ENCODE data around the gene CEACAM8. TPM values are rescaled to one million over a fixed set of nuclear protein-coding genes. Genes with fewer than 3 reads are reported as not detected.
"Not testable (repeated sequence)": the region's sequence is repeated elsewhere in the genome, so short reads cannot be mapped to it uniquely, and the experiment has no call there.

Gene CEACAM8
- polyA plus RNA-seq, 1 donor = 0.03 TPM

DNA sequence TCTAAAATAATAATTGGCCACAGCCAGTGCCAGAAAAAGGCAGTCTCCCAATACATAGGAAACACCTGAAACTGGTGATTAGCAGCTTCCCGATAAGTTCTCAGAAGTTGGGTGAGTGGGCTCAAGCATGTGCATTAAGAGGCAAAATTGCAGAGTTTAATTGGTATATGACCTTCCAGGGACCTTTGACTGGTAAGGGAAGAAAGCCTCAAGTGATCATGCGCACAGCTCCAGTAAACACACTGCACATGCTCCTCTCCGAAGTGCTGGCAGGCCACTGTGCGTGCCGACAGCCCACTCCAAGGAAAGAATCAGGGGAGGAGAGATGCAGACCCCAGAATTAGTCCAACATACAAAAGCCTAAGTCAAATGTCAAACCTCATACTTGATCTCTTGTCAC lies 18.9 kb upstream of the CEACAM8 start:
- no peaks in the 10 kb centered on the region for H3K36me3 ChIP-seq (ENCODE audit: control insufficient read depth, insufficient read depth, low read length)
- DNase-seq = no peak
- peaks cover 4% of the 10 kb centered on the region for H3K9me3 ChIP-seq (ENCODE audit: control insufficient read depth, low read depth, low read length)
- H3K4me3 ChIP-seq (ENCODE audit: low read length) = no peak overlapping the region
- no peaks in the 10 kb centered on the region for H3K27me3 ChIP-seq (ENCODE audit: control insufficient read depth, insufficient read depth, low read length)
- no CpG with 5 or more reads among the region's 5 CpGs for WGBS (ENCODE audit: insufficient coverage, low lambda C conversion rate)
- no peak overlapping the region for H3K27ac ChIP-seq (ENCODE audit: low read length)
- no peaks in the 10 kb centered on the region for H3K4me1 ChIP-seq (ENCODE audit: control insufficient read depth, insufficient read depth, low read length)

DNA sequence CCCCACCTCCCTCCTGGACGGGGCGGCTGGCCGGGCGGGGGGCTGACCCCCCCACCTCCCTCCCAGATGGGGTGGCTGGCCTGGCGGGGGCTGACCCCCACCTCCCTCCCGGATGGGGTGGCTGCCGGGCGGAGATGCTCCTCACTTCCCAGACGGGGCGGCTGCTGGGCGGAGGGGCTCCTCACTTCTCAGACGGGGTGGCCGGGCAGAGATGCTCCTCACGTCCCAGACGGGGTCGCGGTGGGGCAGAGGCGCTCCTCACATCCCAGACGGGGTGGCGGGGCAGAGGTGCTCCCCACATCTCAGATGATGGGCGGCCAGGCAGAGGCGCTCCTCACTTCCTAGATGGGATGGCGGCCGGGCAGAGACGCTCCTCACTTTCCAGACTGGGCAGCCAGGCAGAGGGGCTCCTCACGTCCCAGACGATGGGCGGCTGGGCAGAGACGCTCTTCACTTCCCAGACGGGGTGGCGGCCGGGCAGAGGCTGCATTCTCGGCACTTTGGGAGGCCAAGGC lies 15.7 kb upstream of the CEACAM8 start:
- not testable (repeated sequence) for H3K9me3 ChIP-seq (ENCODE audit: control insufficient read depth, low read depth, low read length); H3K4me1 ChIP-seq (ENCODE audit: control insufficient read depth, insufficient read depth, low read length); H3K4me3 ChIP-seq (ENCODE audit: low read length); DNase-seq; H3K27ac ChIP-seq (ENCODE audit: low read length); H3K27me3 ChIP-seq (ENCODE audit: control insufficient read depth, insufficient read depth, low read length); H3K36me3 ChIP-seq (ENCODE audit: control insufficient read depth, insufficient read depth, low read length)
- WGBS (ENCODE audit: insufficient coverage, low lambda C conversion rate) = no CpG with 5 or more reads among the region's 33 CpGs

DNA sequence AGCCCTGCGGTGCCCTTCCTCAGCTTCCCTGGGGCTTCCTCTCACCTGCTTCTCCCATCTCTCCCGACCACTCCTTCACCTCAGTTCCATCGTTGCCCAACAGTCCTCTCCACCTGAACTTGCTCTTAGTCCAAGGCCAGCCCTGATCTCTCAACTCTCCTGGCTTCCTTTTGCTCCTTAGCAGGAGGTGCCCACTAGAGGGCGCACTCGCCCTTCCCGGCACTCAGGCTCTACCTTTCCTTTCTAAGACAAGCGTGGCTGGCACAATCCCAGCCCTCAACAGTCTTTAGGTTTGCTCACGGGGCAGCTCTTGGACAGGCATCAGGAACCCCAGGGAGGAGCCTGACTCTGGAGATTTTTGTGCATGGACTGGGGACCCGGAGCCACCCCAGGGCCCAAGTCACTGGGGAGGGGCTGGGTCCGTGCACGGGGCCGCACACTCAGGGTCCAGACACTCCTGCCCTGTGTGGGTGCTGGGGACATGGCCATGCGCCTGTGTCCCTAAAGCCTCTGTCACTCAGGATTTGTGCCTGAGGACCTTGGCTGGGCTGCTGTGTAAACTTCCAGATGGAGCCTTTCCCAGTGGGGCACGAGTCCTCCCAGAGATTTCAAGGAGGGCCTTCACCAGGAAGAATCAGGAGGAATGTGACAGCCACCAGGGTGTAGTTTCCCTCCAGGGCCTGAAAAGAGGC lies 12.1 kb upstream of the CEACAM8 start:
- Histone ChIP-seq H3K9me3 (ENCODE audit: control insufficient read depth, low read depth, low read length) (peaks cover 4% of the 10 kb centered on the region), H3K4me3 (ENCODE audit: low read length) (no peak overlapping the region), H3K27ac (ENCODE audit: low read length) (no peak overlapping the region), H3K36me3 (ENCODE audit: control insufficient read depth, insufficient read depth, low read length) (no peaks in the 10 kb centered on the region), H3K4me1 (ENCODE audit: control insufficient read depth, insufficient read depth, low read length) (no peaks in the 10 kb centered on the region), H3K27me3 (ENCODE audit: control insufficient read depth, insufficient read depth, low read length) (no peaks in the 10 kb centered on the region)
- 0% methylated on average over 2 of the region's 14 CpGs for WGBS (ENCODE audit: insufficient coverage, low lambda C conversion rate)
- DNase-seq = peak; percentile 7 to 17

DNA sequence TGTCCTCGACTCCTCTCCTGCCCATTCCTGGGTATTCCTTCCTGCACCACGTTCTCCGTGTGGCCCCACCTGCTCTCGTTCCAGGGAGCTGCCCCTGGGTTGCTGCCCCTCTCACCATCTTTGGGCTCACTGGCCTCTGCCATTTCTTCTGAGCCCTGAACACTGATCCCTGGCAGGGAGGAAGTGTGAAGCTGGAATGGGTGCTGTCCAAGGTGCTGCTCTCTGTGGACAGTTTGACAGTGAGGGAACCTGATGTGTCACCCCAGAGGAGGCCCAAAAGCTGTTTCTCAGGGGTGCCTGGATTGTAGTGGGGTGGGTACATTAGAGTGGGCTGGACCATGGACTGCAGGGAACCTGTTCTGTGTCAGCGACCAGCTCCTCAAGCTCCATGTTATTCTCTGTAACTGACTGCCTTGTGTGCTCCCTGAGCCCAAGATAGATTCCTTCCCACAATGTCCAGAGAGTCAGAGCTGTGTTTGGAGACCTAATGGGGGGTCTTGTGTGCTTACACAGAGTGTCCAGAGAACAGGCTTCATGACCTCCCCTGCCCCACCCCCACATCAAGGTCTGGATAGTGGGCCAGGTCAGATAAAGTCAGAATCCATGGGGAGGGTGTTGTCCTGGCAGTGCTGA lies 7.2 kb upstream of the CEACAM8 start:
- Histone ChIP-seq H3K27me3 (ENCODE audit: control insufficient read depth, insufficient read depth, low read length) (no peaks in the 10 kb centered on the region), H3K4me1 (ENCODE audit: control insufficient read depth, insufficient read depth, low read length) (no peaks in the 10 kb centered on the region), H3K27ac (ENCODE audit: low read length) (no peak overlapping the region), H3K9me3 (ENCODE audit: control insufficient read depth, low read depth, low read length) (no peaks in the 10 kb centered on the region), H3K36me3 (ENCODE audit: control insufficient read depth, insufficient read depth, low read length) (no peaks in the 10 kb centered on the region), H3K4me3 (ENCODE audit: low read length) (no peak overlapping the region)
- no peak for DNase-seq
- 50% methylated on average over 2 of the region's 5 CpGs for WGBS (ENCODE audit: insufficient coverage, low lambda C conversion rate)

DNA sequence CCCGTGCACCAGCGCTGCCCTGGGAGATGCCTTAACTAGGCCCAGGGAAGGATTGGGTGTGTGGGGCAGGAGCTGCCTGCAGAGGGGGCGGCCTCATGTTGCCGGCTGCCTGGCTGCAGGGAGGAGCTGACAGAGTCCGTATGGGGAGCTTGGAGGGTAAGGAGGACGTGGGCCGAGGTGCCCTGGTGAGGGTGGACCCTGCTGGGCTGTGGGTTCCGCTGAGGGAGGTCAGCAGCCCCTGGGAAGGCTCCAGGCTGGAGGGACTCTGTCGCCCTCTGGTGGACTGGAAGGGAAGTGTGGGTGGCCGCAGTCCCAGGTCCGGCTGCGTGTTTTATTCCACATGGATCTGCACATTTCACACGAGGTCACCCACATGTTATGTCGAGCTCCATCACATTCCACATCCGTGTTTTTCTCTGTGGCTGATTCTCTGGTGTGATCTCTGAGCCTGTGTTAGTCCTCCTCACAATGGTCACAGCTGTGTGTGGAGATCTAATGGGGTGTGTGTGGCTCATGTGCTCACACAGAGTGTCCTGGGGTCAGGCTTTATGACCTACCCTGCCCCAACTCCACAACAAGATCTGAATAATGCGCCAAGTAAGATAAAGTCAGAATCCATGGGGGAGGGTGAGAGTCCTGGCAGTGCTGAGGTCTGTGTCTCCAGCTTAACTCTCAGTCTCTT lies 1.8 kb upstream of the CEACAM8 start:
- H3K36me3 ChIP-seq (ENCODE audit: control insufficient read depth, insufficient read depth, low read length) = no peaks in the 10 kb centered on the region
- no peaks in the 10 kb centered on the region for H3K4me1 ChIP-seq (ENCODE audit: control insufficient read depth, insufficient read depth, low read length)
- H3K27me3 ChIP-seq (ENCODE audit: control insufficient read depth, insufficient read depth, low read length) = no peaks in the 10 kb centered on the region
- no peak overlapping the region for H3K27ac ChIP-seq (ENCODE audit: low read length)
- WGBS (ENCODE audit: insufficient coverage, low lambda C conversion rate) = no CpG with 5 or more reads among the region's 16 CpGs
- H3K9me3 ChIP-seq (ENCODE audit: control insufficient read depth, low read depth, low read length) = no peaks in the 10 kb centered on the region
- no peak overlapping the region for H3K4me3 ChIP-seq (ENCODE audit: low read length)
- DNase-seq = no peak

DNA sequence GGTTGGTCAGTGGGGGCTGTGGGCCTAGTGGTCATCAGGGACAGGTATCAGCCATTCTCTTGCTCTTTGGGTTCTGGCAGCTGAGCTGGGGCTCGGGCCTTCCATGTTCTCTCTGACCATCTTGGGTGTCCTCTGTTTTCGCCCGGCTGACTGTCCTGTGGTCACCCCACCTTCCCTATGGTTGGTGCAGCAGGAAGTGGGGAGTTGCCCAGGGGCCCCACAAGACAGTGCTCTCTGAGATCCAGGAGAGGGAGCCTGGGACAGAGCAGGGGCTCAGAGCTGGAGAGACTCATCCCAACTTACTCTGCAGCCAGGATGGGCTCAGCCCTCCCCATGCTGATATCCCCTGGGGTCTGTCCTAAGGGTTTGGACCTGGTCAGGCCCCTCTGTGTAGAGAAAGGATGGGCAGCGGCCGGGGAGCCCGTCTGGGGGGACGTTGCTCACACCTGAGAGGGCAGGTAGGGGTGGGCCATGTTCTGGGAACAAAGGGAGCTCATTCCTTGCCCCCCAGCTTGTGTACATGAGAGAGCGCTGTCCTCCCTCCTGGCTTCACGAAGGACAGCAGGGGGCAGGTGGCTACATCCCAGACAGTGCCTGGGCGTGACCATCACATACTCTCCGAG lies 937 bp upstream of the CEACAM8 start:
- no CpG with 5 or more reads among the region's 11 CpGs for WGBS (ENCODE audit: insufficient coverage, low lambda C conversion rate)
- H3K27me3 ChIP-seq (ENCODE audit: control insufficient read depth, insufficient read depth, low read length) = no peaks in the 10 kb centered on the region

DNA sequence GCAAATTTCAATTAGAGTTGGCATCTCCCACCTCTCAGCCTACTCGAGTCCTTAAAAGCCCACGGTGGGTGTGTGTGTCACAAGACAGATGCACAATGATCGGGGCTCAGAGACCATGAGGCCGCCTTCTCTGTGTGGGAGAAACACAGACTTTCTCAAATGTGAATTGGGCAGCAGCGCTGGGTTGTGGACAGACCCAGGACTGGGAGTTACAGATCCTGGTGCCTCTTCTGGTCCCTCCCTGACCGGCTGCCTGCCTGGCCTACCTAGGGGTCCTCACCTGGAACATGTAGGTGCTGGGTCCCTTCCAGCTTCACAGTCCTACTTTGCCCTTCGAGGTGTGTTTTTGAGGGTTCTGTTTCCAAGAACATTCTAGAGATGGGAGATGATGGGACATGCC lies 4.9 kb downstream of the CEACAM8 start:
- WGBS (ENCODE audit: insufficient coverage, low lambda C conversion rate) = no CpG with 5 or more reads among the region's 7 CpGs

More for the DNA sequence above, 937 bp upstream of the CEACAM8 start:
- no peaks in the 10 kb centered on the region for H3K4me1 ChIP-seq (ENCODE audit: control insufficient read depth, insufficient read depth, low read length)
- no peak overlapping the region for H3K4me3 ChIP-seq (ENCODE audit: low read length)
- no peak overlapping the region for H3K27ac ChIP-seq (ENCODE audit: low read length)
- DNase-seq = no peak
- H3K9me3 ChIP-seq (ENCODE audit: control insufficient read depth, low read depth, low read length) = no peaks in the 10 kb centered on the region
- H3K36me3 ChIP-seq (ENCODE audit: control insufficient read depth, insufficient read depth, low read length) = no peaks in the 10 kb centered on the region

DNA sequence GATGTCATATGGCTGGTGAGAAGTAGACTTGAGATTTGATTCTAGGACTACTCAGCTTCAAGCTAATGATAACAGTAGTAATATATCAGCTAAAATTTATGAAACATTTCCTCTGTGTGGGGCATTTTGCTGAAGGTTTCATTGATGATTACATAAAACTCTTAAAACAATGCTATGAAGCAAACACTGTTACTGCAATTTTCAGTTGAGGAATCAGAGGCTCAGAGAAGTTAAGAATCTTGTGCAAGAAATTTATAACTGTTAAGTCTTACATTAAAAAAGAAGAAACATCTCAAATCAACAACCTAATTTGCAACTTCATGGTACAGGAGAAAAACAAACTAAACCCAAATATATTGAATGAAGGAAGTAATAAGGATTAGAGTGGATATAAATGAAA lies 10.3 kb downstream of the CEACAM8 start:
- no peaks in the 10 kb centered on the region for H3K9me3 ChIP-seq (ENCODE audit: control insufficient read depth, low read depth, low read length)
- no peaks in the 10 kb centered on the region for H3K36me3 ChIP-seq (ENCODE audit: control insufficient read depth, insufficient read depth, low read length)
- DNase-seq = no peak
- peaks cover 2% of the 10 kb centered on the region for H3K27me3 ChIP-seq (ENCODE audit: control insufficient read depth, insufficient read depth, low read length)
- no peak overlapping the region for H3K4me3 ChIP-seq (ENCODE audit: low read length)
- no peak overlapping the region for H3K27ac ChIP-seq (ENCODE audit: low read length)
- H3K4me1 ChIP-seq (ENCODE audit: control insufficient read depth, insufficient read depth, low read length) = no peaks in the 10 kb centered on the region

More for the DNA sequence above, 4.9 kb downstream of the CEACAM8 start:
- Histone ChIP-seq H3K36me3 (ENCODE audit: control insufficient read depth, insufficient read depth, low read length) (no peaks in the 10 kb centered on the region), H3K27me3 (ENCODE audit: control insufficient read depth, insufficient read depth, low read length) (peaks cover 2% of the 10 kb centered on the region), H3K27ac (ENCODE audit: low read length) (no peak overlapping the region), H3K9me3 (ENCODE audit: control insufficient read depth, low read depth, low read length) (no peaks in the 10 kb centered on the region), H3K4me3 (ENCODE audit: low read length) (no peak overlapping the region), H3K4me1 (ENCODE audit: control insufficient read depth, insufficient read depth, low read length) (no peaks in the 10 kb centered on the region)
- DNase-seq = no peak

DNA sequence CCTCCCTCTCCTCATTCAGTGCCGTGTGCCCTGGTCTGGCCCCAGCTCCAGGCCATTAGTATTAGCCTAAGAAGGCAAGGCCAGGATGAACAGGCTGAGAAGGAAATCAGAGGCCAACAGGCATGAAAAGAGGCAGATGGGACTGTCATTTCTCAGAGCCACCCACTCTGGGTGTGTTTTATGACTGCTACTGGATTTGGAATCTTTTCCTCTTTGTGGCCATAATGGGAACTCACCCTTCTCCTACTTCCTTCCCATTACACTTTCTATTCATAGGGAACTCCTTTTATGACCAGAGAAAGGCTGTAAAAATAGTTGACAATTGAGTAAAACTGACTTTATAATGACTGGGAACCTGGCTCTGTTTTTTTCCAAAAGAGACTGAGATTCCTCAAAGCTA lies 17.7 kb downstream of the CEACAM8 start:
- Histone ChIP-seq H3K4me3 (ENCODE audit: low read length) (no peak overlapping the region), H3K9me3 (ENCODE audit: control insufficient read depth, low read depth, low read length) (no peaks in the 10 kb centered on the region), H3K4me1 (ENCODE audit: control insufficient read depth, insufficient read depth, low read length) (peaks cover 2% of the 10 kb centered on the region), H3K36me3 (ENCODE audit: control insufficient read depth, insufficient read depth, low read length) (no peaks in the 10 kb centered on the region), H3K27me3 (ENCODE audit: control insufficient read depth, insufficient read depth, low read length) (no peaks in the 10 kb centered on the region), H3K27ac (ENCODE audit: low read length) (no peak overlapping the region)
- WGBS (ENCODE audit: insufficient coverage, low lambda C conversion rate) = no CpG with 5 or more reads among the region's 1 CpG
- peak; percentile 23 to 43 for DNase-seq

DNA sequence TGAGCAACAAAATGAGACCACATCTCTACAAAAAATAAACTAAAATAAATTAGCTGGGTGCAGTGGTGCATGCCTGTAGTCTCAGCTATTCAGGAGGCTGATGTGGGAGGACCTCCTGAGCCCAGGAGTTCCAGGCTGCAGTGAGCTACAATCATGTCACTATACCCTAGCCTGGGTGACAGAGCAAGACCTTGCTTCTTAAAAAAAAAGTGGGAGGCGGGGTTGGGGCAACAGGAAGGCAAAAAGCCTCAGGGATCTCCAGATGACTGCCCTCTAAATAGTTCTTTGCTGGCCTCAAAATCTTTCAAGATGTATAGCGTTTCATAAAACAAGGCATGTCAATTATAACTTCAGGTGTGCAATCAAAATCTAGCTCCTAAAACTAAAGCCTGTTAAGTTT lies 18.5 kb downstream of the CEACAM8 start:
- WGBS (ENCODE audit: insufficient coverage, low lambda C conversion rate) = no CpG with 5 or more reads among the region's 2 CpGs
- Histone ChIP-seq H3K36me3 (ENCODE audit: control insufficient read depth, insufficient read depth, low read length) (no peaks in the 10 kb centered on the region), H3K4me1 (ENCODE audit: control insufficient read depth, insufficient read depth, low read length) (peaks cover 2% of the 10 kb centered on the region), H3K27ac (ENCODE audit: low read length) (no peak overlapping the region), H3K27me3 (ENCODE audit: control insufficient read depth, insufficient read depth, low read length) (no peaks in the 10 kb centered on the region), H3K4me3 (ENCODE audit: low read length) (no peak overlapping the region), H3K9me3 (ENCODE audit: control insufficient read depth, low read depth, low read length) (no peaks in the 10 kb centered on the region)
- DNase-seq = no peak

All from large intestine (tissue), 3 donors.